GM12874 (cell line): ENCODE results near the gene SLC17A9.

Experiments used
- TF ChIP-seq, protein P1 (sequence below): IDR thresholded peaks from 2 replicates; pipeline ENCODE4 v1.5.1; 2011; ENCODE audit warnings: low read depth, mild to moderate bottlenecking, control low read depth, low read length, moderate library complexity; ENCODE audit not compliant: insufficient read depth

The SLC17A9 gene

DNA sequence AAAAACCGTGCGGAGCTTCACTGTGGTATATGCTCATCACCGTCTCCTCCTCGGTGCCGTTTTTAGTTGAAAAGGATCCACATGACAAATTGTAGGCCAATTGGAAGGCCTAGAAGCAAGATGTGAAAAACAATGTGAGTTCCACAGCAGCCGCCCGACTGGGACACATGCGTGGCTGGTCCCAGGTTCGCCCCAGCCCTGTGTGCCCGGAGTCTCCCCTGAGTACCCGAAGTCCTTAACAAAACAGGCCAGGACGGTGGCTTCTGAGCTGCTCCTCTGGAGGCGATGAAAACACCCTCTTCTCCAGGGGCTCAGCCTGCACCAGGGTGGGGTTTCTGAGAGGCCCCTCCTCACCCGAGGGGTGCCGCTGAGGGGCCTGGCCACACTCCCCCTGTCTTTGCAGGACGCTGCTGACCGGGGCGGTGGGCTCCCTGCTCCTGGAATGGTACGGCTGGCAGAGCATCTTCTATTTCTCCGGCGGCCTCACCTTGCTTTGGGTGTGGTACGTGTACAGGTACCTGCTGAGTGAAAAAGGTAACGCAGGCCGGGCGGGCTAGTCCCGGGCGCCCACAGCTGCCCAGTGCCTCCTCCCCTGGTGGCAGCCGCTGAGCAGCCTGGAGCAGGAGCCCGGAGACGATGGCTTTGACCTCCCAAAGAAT is 9.8 kb downstream of the SLC17A9 start:
- TF ChIP-seq, protein P1, sequence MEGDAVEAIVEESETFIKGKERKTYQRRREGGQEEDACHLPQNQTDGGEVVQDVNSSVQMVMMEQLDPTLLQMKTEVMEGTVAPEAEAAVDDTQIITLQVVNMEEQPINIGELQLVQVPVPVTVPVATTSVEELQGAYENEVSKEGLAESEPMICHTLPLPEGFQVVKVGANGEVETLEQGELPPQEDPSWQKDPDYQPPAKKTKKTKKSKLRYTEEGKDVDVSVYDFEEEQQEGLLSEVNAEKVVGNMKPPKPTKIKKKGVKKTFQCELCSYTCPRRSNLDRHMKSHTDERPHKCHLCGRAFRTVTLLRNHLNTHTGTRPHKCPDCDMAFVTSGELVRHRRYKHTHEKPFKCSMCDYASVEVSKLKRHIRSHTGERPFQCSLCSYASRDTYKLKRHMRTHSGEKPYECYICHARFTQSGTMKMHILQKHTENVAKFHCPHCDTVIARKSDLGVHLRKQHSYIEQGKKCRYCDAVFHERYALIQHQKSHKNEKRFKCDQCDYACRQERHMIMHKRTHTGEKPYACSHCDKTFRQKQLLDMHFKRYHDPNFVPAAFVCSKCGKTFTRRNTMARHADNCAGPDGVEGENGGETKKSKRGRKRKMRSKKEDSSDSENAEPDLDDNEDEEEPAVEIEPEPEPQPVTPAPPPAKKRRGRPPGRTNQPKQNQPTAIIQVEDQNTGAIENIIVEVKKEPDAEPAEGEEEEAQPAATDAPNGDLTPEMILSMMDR = no peak

DNA sequence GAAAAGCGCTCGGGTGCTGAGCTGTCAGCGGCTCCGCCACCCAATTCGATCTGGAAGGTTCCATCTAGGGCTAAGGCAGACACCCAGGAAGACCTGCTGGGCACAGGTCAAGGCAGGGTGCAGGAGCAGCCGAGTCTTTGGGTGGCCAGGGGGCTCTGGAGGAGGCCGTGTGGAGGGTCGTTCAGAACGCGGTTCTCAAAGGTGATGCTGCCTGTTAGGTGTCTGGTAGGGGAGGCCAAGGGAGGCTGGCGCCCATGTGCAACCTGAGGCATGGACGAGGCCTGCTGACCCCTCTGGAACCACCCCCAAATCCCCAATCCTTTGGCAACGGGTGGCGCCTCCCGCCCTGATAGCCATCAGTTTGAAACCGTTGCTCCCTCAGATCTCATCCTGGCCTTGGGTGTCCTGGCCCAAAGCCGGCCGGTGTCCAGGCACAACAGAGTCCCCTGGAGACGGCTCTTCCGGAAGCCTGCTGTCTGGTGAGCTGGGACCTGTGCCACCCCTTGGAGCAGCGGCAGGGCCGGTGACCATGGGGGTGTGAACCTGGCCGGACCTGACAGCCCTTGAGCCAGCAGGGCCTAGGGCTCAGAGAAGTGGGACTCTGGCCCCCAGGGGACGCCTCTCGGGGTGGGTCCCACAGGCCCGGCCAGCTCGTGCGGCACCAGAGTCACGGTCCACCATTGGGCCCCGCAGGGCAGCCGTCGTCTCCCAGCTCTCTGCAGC is 10.5 kb downstream of the SLC17A9 start:
- TF ChIP-seq, protein P1 = no peak

DNA sequence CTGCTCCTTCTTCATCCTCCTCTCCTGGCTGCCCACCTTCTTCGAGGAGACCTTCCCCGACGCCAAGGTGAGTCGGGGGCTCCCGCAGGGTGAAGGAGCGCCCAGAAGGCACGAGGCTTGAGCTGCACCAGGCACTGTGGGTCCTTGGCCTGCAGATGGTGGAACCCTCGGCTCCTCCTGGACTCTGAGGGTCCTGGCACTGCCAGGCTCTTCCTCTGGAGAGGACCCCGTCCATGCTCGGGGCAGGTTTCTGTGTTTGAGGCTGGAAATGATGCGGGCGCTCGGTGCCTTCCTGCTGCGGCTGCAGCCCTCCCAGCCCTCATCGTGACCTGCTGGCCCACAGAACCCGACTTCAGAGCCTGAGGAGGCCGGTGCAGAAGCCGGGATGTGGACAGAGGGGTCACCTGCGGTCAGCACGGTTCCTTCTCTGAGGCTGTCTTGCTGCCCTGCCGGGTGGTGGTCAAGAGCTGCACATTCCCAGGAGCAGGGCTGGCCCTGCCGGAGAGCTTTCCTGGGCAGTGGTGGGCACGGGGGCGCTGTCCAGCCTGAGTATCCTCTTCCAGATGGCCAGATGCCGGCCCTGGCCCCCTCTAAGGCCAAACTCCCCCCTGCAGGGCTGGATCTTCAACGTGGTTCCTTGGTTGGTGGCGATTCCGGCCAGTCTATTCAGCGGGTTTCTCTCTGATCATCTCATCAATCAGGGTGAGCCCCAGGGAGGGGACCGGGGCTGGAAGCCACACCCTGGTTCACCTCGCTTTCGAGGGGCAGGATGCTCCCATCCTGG is 11.3 kb downstream of the SLC17A9 start:
- TF ChIP-seq, protein P1 = no peak

DNA sequence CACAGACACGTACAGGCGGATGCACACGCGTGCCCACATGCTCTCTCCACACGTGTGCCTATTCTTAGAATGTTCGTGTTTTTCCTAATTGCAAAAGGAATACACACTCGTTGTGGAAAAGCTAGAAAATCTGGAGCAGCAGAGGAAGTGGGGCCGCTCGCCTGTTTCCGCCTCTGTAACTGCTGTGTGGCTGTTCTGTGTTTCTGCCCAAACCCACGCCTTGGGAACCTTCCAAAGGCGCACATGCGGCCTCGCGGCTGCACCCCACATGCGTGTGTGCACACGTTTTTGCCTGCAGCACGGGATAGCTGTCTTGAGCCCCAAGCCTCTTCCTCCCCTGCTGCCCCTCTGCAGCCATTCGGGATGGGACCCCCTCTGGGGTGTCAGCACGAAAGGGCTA is 12.2 kb downstream of the SLC17A9 start:
- TF ChIP-seq, protein P1 = no peak

DNA sequence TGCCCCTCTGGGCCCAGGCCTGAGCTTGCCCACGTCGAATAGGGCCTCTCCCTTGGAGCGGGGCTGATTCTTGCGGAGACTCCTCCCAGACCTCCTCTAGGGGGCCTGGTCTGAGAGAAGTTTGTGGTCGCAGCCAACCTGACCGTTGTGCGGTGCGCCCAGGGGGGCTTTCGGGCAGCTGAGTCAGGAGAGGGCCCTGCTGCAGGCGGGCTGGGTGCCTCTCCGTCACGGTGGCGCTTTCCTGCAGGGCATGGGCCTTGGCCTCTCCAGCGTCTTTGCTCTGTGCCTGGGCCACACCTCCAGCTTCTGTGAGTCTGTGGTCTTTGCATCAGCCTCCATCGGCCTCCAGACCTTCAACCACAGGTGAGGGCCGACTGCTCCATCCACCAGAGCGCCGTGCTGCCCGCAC is 12.9 kb downstream of the SLC17A9 start:
- TF ChIP-seq, protein P1 = no peak

DNA sequence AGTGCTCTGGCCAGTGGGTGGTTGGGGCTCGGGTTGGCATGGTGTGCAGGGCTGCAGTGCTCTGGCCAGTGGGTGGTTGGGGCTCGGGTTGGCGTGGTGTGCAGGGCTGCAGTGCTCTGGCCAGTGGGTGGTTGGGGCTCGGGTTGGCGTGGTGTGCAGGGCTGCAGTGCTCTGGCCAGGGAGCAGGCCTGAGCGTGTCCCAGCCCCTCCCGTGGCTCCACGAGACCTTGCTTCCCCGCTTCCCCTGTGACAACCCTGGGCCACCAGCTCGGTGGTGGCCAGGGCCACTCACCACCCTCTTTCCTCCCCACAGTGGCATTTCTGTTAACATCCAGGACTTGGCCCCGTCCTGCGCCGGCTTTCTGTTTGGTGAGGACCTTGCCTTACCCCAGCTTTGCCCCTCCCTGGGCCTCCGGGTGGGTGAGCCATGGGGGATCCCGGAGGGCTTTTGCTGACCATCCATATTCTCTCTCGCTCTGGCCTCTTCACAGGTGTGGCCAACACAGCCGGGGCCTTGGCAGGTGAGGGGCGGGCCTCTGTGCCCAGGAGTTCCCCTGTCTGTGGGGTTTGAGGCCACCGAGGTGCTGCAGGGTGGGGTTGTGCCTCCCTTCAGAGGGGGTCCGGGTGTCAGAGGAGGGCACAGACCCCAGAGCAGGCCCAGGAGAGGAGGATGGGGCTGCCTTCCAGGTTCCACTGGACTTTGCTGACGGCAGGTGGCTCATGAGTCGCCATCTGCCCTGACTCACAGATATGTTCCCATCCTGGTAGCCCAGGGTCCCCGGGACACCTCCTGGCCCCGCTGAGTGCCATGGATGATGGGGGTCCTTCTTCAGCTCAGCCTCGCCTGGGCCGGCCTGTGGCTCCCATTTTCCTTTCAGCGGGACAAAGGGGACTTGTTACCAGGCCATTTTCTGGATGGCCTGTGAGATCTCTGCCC is 14.0 kb downstream of the SLC17A9 start:
- TF ChIP-seq, protein P1 = no peak
